ENCODE measurements around the gene TMIE.

- no peak for TF ChIP-seq POLR2AphosphoS5 (IDR thresholded peaks at IDR 0.05)
- no peak for TF ChIP-seq CTCF (IDR thresholded peaks at IDR 0.05; ENCODE audit: poor library complexity, severe bottlenecking)
- TF ChIP-seq TAF1 (IDR thresholded peaks at IDR 0.05; ENCODE audit: low read depth), result no peak
- TF ChIP-seq EZH2 (IDR thresholded peaks at IDR 0.05; ENCODE audit: borderline replicate concordance, insufficient read depth, low read length, poor library complexity, severe bottlenecking), result no peak
These were observed 27.8 kb downstream of the TMIE start for GRCh38 chr3:46729038-46729437.
